Naive thymus-derived CD4-positive, alpha-beta T cell (primary cell): ENCODE results near the gene BCORL1. TPM values are rescaled to one million over a fixed set of nuclear protein-coding genes. Genes with fewer than 3 reads are reported as not detected.

ENCODE experiments used
- ATAC-seq: fragments of 150-1000 bp; cut with Tn5 transposase; 2 replicates; pipeline ENCODE4 v1.10.0; 2021; ENCODE audit warnings: mild to moderate bottlenecking, moderate library complexity
- CTCF ChIA-PET: fragments of 350-600 bp; sonication (Branson Sonifier 250); formaldehyde crosslinking; loops from one replicate; lab custom pipeline; 2021; ENCODE audit warnings: antibody characterized with exemption; lab: Charles Lee
- POLR2A ChIA-PET: fragments of 350-600 bp; sonication (Branson Sonifier 250); formaldehyde crosslinking; loops from one replicate; lab custom pipeline; 2021; ENCODE audit warnings: antibody characterized with exemption, inconsistent platforms; lab: Charles Lee
- DNase-seq, 9 donors: peaks; one replicate each; pipeline versions ENCODE4 v3.0.0 to v3.0.0-alpha.2; 2020 to 2022; ENCODE audit warnings: mixed read lengths in 1 of 9
- H3K27ac ChIP-seq: one replicate; pipeline ENCODE4 v1.7.0; 2013; ENCODE audit warnings: mild to moderate bottlenecking, low read depth, low read length, moderate library complexity
- H3K27me3 ChIP-seq, 2 donors: one replicate each; pipeline ENCODE4 v1.7.0; 2013; ENCODE audit warnings: low read length in 2 of 2, mild to moderate bottlenecking in 2 of 2, moderate library complexity in 2 of 2; ENCODE audit not compliant: control insufficient read depth in 2 of 2, insufficient read depth in 2 of 2
- H3K36me3 ChIP-seq, 3 experiments: 1 replicate in 2 of 3; 2 replicates in 1 of 3; pipeline ENCODE4 v1.7.0; 2013; ENCODE audit warnings: low read length in 3 of 3, mild to moderate bottlenecking in 3 of 3, moderate library complexity in 1 of 3; ENCODE audit not compliant: insufficient read depth in 3 of 3, control insufficient read depth in 2 of 3
- H3K4me1 ChIP-seq, 2 donors: one replicate each; pipeline ENCODE4 v1.7.0; 2013; ENCODE audit warnings: low read length in 2 of 2, mild to moderate bottlenecking in 2 of 2, moderate library complexity in 1 of 2; ENCODE audit not compliant: control insufficient read depth in 2 of 2, insufficient read depth in 2 of 2
- H3K4me3 ChIP-seq: 2 replicates; pipeline ENCODE4 v1.7.0; 2013; ENCODE audit warnings: mild to moderate bottlenecking, low read length
- H3K9me3 ChIP-seq, 3 experiments: 1 replicate in 2 of 3; 2 replicates in 1 of 3; pipeline ENCODE4 v1.7.0; 2013; ENCODE audit warnings: low read length in 3 of 3; ENCODE audit not compliant: control insufficient read depth in 2 of 3
- H3K27ac Mint-ChIP-seq, 9 donors: one replicate each; pipeline ENCODE4 v1.8.0; 2020 to 2022; ENCODE audit warnings: mixed read lengths in 9 of 9, mild to moderate bottlenecking in 8 of 9, moderate library complexity in 5 of 9, inconsistent platforms in 2 of 9
- H3K27me3 Mint-ChIP-seq, 5 donors: one replicate each; pipeline ENCODE4 v1.8.0; 2021 to 2022; ENCODE audit warnings: mixed read lengths in 5 of 5, mild to moderate bottlenecking in 1 of 5
- H3K36me3 Mint-ChIP-seq, 5 donors: one replicate each; pipeline ENCODE4 v1.8.0; 2020 to 2022; ENCODE audit warnings: mixed read lengths in 5 of 5, mild to moderate bottlenecking in 3 of 5, inconsistent platforms in 1 of 5
- H3K4me1 Mint-ChIP-seq, 7 donors: one replicate each; pipeline ENCODE4 v1.8.0; 2020 to 2022; ENCODE audit warnings: mixed read lengths in 7 of 7, mild to moderate bottlenecking in 3 of 7, inconsistent platforms in 1 of 7
- H3K4me3 Mint-ChIP-seq, 10 donors: one replicate each; pipeline ENCODE4 v1.8.0; 2020 to 2022; ENCODE audit warnings: mild to moderate bottlenecking in 10 of 10, mixed read lengths in 10 of 10, moderate library complexity in 6 of 10, inconsistent platforms in 2 of 10
- H3K9me3 Mint-ChIP-seq, 11 donors: one replicate each; pipeline ENCODE4 v1.8.0; 2020 to 2022; ENCODE audit warnings: mixed read lengths in 11 of 11, mild to moderate bottlenecking in 4 of 11, inconsistent platforms in 1 of 11, moderate library complexity in 1 of 11
- intact Hi-C, 2 donors: fragments of 100-400 bp; cut with micrococcal nuclease; formaldehyde crosslinking; loops; one replicate each; pipeline ENCODE4 v1.15.1; 2023
- polyA plus RNA-seq, 2 donors: library from polyadenylated mRNA; unstranded; fragments of 300-500 nt; fragmentation: Illumina TruSeq; gene quantifications; one replicate each; pipeline ENCODE4 v1.2.3, GENCODE V29; 2021
- total RNA-seq, 6 experiments: library from RNA in 5 of 6; stranded (reverse) in 5 of 6; gene quantifications; 1 replicate in 5 of 6; 2 replicates in 1 of 6; pipeline ENCODE4 v1.2.3 and lab custom pipeline; 2021 to 2026

The BCORL1 gene
- total and polyA plus RNA-seq, 7 experiments from 2014 or later, result 0.64 to 8.9 (median 7.4) TPM

GRCh38 chrX:130034178-130034577, 51.7 kb downstream of the BCORL1 start:
- no peak overlapping the region for H3K4me3 Mint-ChIP-seq
- ATAC-seq, result no peak
- CTCF ChIA-PET, result interaction anchor here (0.6 kb wide), 1 partner anchor 107 kb away, joined by 5 read pairs; no protein-coding TSS in a partner anchor
- Histone ChIP-seq H3K9me3 (no peaks in the 10 kb centered on the region), H3K27me3 (no peaks in the 10 kb centered on the region), H3K4me1 (no peaks in the 10 kb centered on the region), H3K27ac (no peak overlapping the region), H3K36me3 (peaks cover 0 to 41% (median 3%) of the 10 kb centered on the region in 3 experiments), H3K4me3 (no peak overlapping the region)
- DNase-seq, result no peak
- no peaks in the 10 kb centered on the region for H3K4me1 Mint-ChIP-seq
- intact Hi-C loops, result no loop called here
- H3K27ac Mint-ChIP-seq, result no peak overlapping the region
- POLR2A ChIA-PET, result interaction anchor here (0.7 kb wide), 2 partner anchors 10 to 15 kb away, joined by 3 to 7 read pairs; no protein-coding TSS in a partner anchor
- peaks cover 0 to 8% (median 0%) of the 10 kb centered on the region in 5 donors for H3K36me3 Mint-ChIP-seq
- H3K27me3 Mint-ChIP-seq, result no peaks in the 10 kb centered on the region
- no peaks in the 10 kb centered on the region for H3K9me3 Mint-ChIP-seq

- DNase-seq, result no peak
- POLR2A ChIA-PET, result interaction anchor here (0.5 kb wide), 1 partner anchor 362 kb away, joined by 3 read pairs; no protein-coding TSS in a partner anchor
- Mint-ChIP-seq H3K27ac (no peak overlapping the region), H3K4me3 (no peak overlapping the region), H3K9me3 (no peaks in the 10 kb centered on the region), H3K36me3 (peaks cover 0 to 10% (median 0%) of the 10 kb centered on the region in 5 donors), H3K4me1 (no peaks in the 10 kb centered on the region), H3K27me3 (no peaks in the 10 kb centered on the region)
- H3K27ac ChIP-seq, result no peak overlapping the region
- peaks cover 0 to 40% (median 0%) of the 10 kb centered on the region in 3 experiments for H3K36me3 ChIP-seq
- CTCF ChIA-PET, result interaction anchor here (0.8 kb wide), 1 partner anchor 114 kb away, joined by 3 read pairs; no protein-coding TSS in a partner anchor
- H3K27me3 ChIP-seq, result no peaks in the 10 kb centered on the region
- H3K4me3 ChIP-seq, result no peak overlapping the region
- H3K4me1 ChIP-seq, result no peaks in the 10 kb centered on the region
- no peaks in the 10 kb centered on the region for H3K9me3 ChIP-seq
- intact Hi-C loops, result no loop called here
- no peak for ATAC-seq
Measured at GRCh38 chrX:130039847-130040246, 57.4 kb downstream of the BCORL1 start.

GRCh38 chrX:130047416-130047815, 65.0 kb downstream of the BCORL1 start:
- H3K9me3 ChIP-seq, result no peaks in the 10 kb centered on the region
- CTCF ChIA-PET, result no interaction called here

GRCh38 chrX:130048686-130049222, 66.3 kb downstream of the BCORL1 start:
- H3K4me3 ChIP-seq, result no peak overlapping the region
- Mint-ChIP-seq H3K4me3 (no peak overlapping the region), H3K4me1 (peaks cover 0 to 2% (median 0%) of the 10 kb centered on the region in 7 donors), H3K27me3 (no peaks in the 10 kb centered on the region), H3K27ac (no peak overlapping the region), H3K36me3 (peaks cover 0 to 15% (median 4%) of the 10 kb centered on the region in 5 donors), H3K9me3 (peaks cover 0 to 3% (median 0%) of the 10 kb centered on the region in 11 donors)
- no peaks in the 10 kb centered on the region for H3K9me3 ChIP-seq
- no peak for DNase-seq
- H3K36me3 ChIP-seq, result peaks cover 0 to 39% (median 8%) of the 10 kb centered on the region in 3 experiments
- ChIA-PET POLR2A (no interaction called here), CTCF (no interaction called here)
- intact Hi-C loops, result no loop called here
- ATAC-seq, result no peak
- H3K27me3 ChIP-seq, result no peaks in the 10 kb centered on the region
- H3K27ac ChIP-seq, result no peak overlapping the region
- no peaks in the 10 kb centered on the region for H3K4me1 ChIP-seq

More at GRCh38 chrX:130047416-130047815, 65.0 kb downstream of the BCORL1 start:
- Mint-ChIP-seq H3K4me1 (peaks cover 0 to 2% (median 0%) of the 10 kb centered on the region in 7 donors), H3K4me3 (no peak overlapping the region), H3K9me3 (peaks cover 0 to 3% (median 0%) of the 10 kb centered on the region in 11 donors), H3K36me3 (peaks cover 0 to 15% (median 4%) of the 10 kb centered on the region in 5 donors), H3K27ac (no peak overlapping the region), H3K27me3 (no peaks in the 10 kb centered on the region)
- no peak overlapping the region for H3K27ac ChIP-seq
- H3K4me3 ChIP-seq, result no peak overlapping the region
- H3K4me1 ChIP-seq, result no peaks in the 10 kb centered on the region
- H3K36me3 ChIP-seq, result peaks cover 0 to 37% (median 7%) of the 10 kb centered on the region in 3 experiments
- ATAC-seq (no peak), DNase-seq (no peak)
- POLR2A ChIA-PET, result no interaction called here
- intact Hi-C loops, result no loop called here
- no peaks in the 10 kb centered on the region for H3K27me3 ChIP-seq

DNA sequence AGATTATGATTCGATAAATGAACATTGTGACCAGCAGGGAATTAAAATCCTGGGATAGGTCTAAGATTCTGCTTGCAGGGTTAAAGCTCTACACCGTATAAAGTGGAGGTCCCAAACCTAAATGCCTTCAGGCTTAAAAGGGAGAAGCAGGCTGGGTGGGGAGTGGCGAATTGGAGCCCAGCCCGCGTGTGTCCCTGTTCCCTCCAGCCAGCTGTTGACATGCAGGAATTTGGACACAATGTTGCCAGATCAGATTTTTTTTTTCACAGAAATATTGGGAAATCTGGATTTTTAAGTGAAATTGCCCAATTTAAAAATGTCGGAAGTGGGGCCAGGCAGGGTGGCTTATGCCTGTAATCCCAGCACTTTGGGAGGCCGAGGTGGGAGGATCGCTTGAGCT, 67.4 kb downstream of the BCORL1 start:
- Mint-ChIP-seq H3K27ac (no peak overlapping the region), H3K36me3 (peaks cover 0 to 14% (median 4%) of the 10 kb centered on the region in 5 donors), H3K9me3 (peaks cover 0 to 3% (median 0%) of the 10 kb centered on the region in 11 donors), H3K4me3 (no peak overlapping the region), H3K27me3 (no peaks in the 10 kb centered on the region), H3K4me1 (peaks cover 0 to 2% (median 0%) of the 10 kb centered on the region in 7 donors)
- Histone ChIP-seq H3K4me1 (no peaks in the 10 kb centered on the region), H3K27me3 (no peaks in the 10 kb centered on the region), H3K4me3 (no peak overlapping the region), H3K9me3 (no peaks in the 10 kb centered on the region), H3K27ac (no peak overlapping the region), H3K36me3 (peaks cover 0 to 37% (median 8%) of the 10 kb centered on the region in 3 experiments)
- no peak for DNase-seq
- no peak for ATAC-seq
- ChIA-PET POLR2A (interaction anchor here (0.6 kb wide), 1 partner anchor 566 kb away, joined by 5 read pairs; no protein-coding TSS in a partner anchor), CTCF (no interaction called here)
- intact Hi-C loops, result no loop called here

GRCh38 chrX:130051176-130051845, 68.9 kb downstream of the BCORL1 start:
- no peak for DNase-seq
- no peak for ATAC-seq
- peaks cover 0 to 2% (median 0%) of the 10 kb centered on the region in 7 donors for H3K4me1 Mint-ChIP-seq
- peaks cover 0 to 46% (median 8%) of the 10 kb centered on the region in 3 experiments for H3K36me3 ChIP-seq
- H3K9me3 Mint-ChIP-seq, result peaks cover 0 to 3% (median 0%) of the 10 kb centered on the region in 11 donors
- no peaks in the 10 kb centered on the region for H3K9me3 ChIP-seq
- H3K4me1 ChIP-seq, result no peaks in the 10 kb centered on the region
- H3K36me3 Mint-ChIP-seq, result peaks cover 0 to 15% (median 4%) of the 10 kb centered on the region in 5 donors
- no peak overlapping the region for H3K4me3 Mint-ChIP-seq
- H3K27ac ChIP-seq, result no peak overlapping the region
- no peak overlapping the region for H3K4me3 ChIP-seq
- ChIA-PET POLR2A (no interaction called here), CTCF (no interaction called here)
- H3K27ac Mint-ChIP-seq, result no peak overlapping the region
- H3K27me3 ChIP-seq, result no peaks in the 10 kb centered on the region
- H3K27me3 Mint-ChIP-seq, result no peaks in the 10 kb centered on the region
- intact Hi-C loops, result no loop called here
